Gastrocnemius medialis (tissue), 4 donors: ENCODE results near the gene KLK4. TPM values are rescaled to one million over a fixed set of nuclear protein-coding genes. Genes with fewer than 3 reads are reported as not detected.

Experiments used
- ATAC-seq, 2 donors: fragments of 150-250 bp; one replicate each; pipeline ENCODE4 v1.9.1; 2016
- DNase-seq, 2 donors: peaks; one replicate each; pipeline ENCODE4 v3.0.0-alpha.2; 2019
- H3K27ac ChIP-seq, 4 donors: fragments of 200-600 bp; sonication (generic); 1 replicate in 1 of 4; 2 replicates in 3 of 4; pipeline ENCODE4 v1.5.1; 2016 to 2018; ENCODE audit warnings: mild to moderate bottlenecking in 2 of 4, moderate library complexity in 1 of 4
- H3K27me3 ChIP-seq, 3 donors: fragments of 200-600 bp; sonication (generic) in 2 of 3; 1 replicate in 1 of 3; 2 replicates in 2 of 3; pipeline versions ENCODE4 v1.5.1 to v1.6.0; 2016 to 2019; ENCODE audit warnings: mild to moderate bottlenecking in 1 of 3, moderate library complexity in 1 of 3
- H3K36me3 ChIP-seq, 2 donors: fragments of 200-600 bp; sonication (generic) in 1 of 2; one replicate each; pipeline ENCODE4 v1.5.1; 2017 to 2018
- H3K4me1 ChIP-seq, 2 donors: fragments of 200-600 bp; sonication (generic) in 1 of 2; one replicate each; pipeline ENCODE4 v1.5.1; 2016 to 2017; ENCODE audit warnings: mild to moderate bottlenecking in 2 of 2
- H3K4me3 ChIP-seq, 4 donors: fragments of 200-600 bp; sonication (generic) in 3 of 4; 1 replicate in 1 of 4; 2 replicates in 3 of 4; pipeline ENCODE4 v1.5.1; 2016 to 2019; ENCODE audit warnings: mild to moderate bottlenecking in 2 of 4
- H3K9me3 ChIP-seq, 3 donors: fragments of 200-600 bp; sonication (generic) in 2 of 3; 1 replicate in 1 of 3; 2 replicates in 2 of 3; pipeline ENCODE4 v1.5.1; 2016 to 2019
- POLR2A ChIP-seq, 2 donors: fragments of 450-650 bp; IDR thresholded peaks; one replicate each; pipeline ENCODE4 v1.6.1; 2017; ENCODE audit warnings: antibody characterized with exemption in 2 of 2, mild to moderate bottlenecking in 2 of 2, moderate library complexity in 2 of 2
- in situ Hi-C, 4 donors: fragments of 200-750 bp; cut with MboI; loops; one replicate each; pipeline versions ENCODE4 v1.15.0 to v1.8.0; 2017; ENCODE audit warnings: low sequenced_read_pairs in 4 of 4
- intact Hi-C: fragments of 100-400 bp; cut with DNase I; formaldehyde crosslinking; loops from one replicate; pipeline ENCODE4 v1.15.1; 2023; ENCODE audit warnings: low total_unique reads
- total RNA-seq, 4 donors: library from RNA; depleted of rRNA; stranded (reverse); fragments of >200 nt; gene quantifications; one replicate each; pipeline versions ENCODE4 v1.1.0 to v1.2.3, GENCODE V29; 2016
- TF ChIP-seq, protein P1 (sequence below), 5 experiments: fragments of 450-650 bp in 3 of 5; fragments of 200-600 bp in 2 of 5; sonication (generic) in 2 of 5; IDR thresholded peaks in 4 of 5; conservative IDR thresholded peaks in 1 of 5; 1 replicate in 4 of 5; 2 replicates in 1 of 5; pipeline ENCODE4 v1.5.1; 2016 to 2019; ENCODE audit warnings: antibody characterized with exemption in 5 of 5, mild to moderate bottlenecking in 3 of 5, moderate library complexity in 3 of 5

The KLK4 gene
- not detected for total RNA-seq

DNA sequence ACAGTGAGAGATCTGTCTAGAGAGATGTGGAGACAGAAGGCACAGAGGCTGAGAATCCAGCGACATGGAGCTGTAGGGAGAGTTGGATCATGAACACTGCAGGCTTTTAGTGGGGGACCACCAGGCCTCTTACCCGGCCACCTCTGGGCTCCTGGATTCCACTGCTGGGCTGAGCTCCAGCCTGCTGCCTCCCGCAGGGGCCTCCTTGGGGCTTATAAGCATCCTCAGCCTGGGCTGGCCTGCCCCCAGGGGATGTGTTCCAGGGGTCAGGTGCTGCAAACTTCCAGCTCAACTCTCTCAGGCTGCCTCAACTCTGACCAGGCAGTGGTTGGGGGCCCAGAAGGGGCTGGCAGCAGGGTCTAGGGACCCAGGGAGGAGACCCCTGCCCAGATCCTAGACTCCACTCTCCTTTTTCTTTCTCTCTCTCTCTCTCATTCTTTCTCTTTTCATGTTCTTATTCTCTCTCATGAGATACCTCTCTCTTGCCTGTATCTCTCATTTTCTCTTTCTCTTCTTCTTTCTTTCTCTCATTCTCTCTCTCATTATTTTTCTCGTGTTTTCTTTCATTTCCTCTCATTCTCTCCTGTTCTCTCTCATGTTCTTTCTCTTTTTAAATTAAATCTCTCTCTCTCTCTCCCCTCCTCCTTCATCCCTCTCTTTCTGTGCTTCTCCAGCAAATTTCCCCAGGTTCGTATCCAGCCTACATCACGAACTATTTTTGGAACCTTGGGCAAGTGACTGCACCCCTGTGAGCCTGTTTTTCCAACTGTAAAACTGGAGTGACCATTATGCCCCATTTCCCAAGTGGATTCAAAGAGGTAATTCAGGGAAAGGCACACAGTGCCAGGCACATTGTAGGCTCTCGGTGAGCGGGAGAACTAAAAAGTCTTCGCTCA is at the start of gene KLK4:
KLK4 (minus strand) TSS at position 190 of the 896 bp plus-strand sequence. CDS start 657 bp downstream, outside the sequence.
- in situ Hi-C loops (no loop called here), intact Hi-C loops (no loop called here)
- no peaks in the 10 kb centered on the region for H3K4me1 ChIP-seq
- no peaks in the 10 kb centered on the region for H3K36me3 ChIP-seq
- no peaks in the 10 kb centered on the region for H3K9me3 ChIP-seq
- DNase-seq: no peak
- H3K4me3 ChIP-seq: no peak within 1 kb of the TSS
- no peak for ATAC-seq
- TF ChIP-seq, protein P1, sequence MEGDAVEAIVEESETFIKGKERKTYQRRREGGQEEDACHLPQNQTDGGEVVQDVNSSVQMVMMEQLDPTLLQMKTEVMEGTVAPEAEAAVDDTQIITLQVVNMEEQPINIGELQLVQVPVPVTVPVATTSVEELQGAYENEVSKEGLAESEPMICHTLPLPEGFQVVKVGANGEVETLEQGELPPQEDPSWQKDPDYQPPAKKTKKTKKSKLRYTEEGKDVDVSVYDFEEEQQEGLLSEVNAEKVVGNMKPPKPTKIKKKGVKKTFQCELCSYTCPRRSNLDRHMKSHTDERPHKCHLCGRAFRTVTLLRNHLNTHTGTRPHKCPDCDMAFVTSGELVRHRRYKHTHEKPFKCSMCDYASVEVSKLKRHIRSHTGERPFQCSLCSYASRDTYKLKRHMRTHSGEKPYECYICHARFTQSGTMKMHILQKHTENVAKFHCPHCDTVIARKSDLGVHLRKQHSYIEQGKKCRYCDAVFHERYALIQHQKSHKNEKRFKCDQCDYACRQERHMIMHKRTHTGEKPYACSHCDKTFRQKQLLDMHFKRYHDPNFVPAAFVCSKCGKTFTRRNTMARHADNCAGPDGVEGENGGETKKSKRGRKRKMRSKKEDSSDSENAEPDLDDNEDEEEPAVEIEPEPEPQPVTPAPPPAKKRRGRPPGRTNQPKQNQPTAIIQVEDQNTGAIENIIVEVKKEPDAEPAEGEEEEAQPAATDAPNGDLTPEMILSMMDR (IDR thresholded peaks at IDR 0.05 in 4 of 5, conservative IDR thresholded peaks at IDR 0.05 in 1 of 5): no peak
- no peak for TF ChIP-seq POLR2A (IDR thresholded peaks at IDR 0.05)
- H3K27ac ChIP-seq: no peak within 1 kb of the TSS
- peaks cover 22 to 35% (median 26%) of the 10 kb centered on the region in 3 donors for H3K27me3 ChIP-seq

DNA sequence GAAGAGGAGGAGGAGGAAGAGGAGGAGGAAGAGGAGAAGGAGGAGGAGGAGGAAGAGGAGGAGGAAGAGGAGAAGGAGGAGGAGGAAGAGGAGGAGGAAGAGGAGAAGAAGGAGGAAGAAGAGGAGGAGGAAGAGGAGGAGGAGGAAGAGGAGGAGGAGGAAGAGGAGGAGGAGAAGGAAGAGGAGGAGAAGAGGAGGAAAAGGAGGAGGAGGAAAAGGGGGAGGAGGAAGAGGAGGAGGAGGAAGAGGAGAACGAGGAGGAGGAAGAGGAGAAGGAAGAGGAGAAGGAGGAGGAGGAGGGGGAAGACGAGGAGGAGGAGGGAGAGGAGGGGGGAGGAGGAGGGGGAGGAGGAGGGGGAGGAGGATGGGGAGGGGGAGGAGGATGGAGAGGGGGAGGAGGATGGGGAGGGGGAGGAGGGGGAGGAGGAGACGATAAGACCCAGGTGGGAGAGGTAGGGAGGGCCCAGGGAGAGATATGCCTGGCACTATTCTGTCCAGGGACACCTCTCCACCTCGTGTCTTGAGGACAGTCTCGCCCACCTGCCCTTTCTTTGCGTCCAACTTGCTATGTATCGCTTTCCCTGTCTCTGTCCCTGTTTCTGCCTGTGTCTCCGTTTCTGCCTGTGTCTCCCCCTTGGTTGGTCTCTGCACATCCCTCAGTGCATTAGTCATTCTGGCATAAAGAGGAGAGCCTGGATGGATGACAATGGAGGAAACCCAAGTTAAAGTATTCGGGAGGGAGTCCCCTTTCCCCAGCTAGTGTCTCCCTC is 48.7 kb upstream of the KLK4 start:
- in situ Hi-C loops: no loop called here
- Histone ChIP-seq H3K36me3 (no peaks in the 10 kb centered on the region), H3K9me3 (no peaks in the 10 kb centered on the region), H3K27me3 (no peaks in the 10 kb centered on the region), H3K27ac (no peak overlapping the region), H3K4me1 (no peaks in the 10 kb centered on the region), H3K4me3 (no peak overlapping the region)
- TF ChIP-seq, protein P1 (IDR thresholded peaks at IDR 0.05 in 4 of 5, conservative IDR thresholded peaks at IDR 0.05 in 1 of 5): no peak
- no peak for TF ChIP-seq POLR2A (IDR thresholded peaks at IDR 0.05)
- DNase-seq: no peak
- intact Hi-C loops: no loop called here
- no peak for ATAC-seq

DNA sequence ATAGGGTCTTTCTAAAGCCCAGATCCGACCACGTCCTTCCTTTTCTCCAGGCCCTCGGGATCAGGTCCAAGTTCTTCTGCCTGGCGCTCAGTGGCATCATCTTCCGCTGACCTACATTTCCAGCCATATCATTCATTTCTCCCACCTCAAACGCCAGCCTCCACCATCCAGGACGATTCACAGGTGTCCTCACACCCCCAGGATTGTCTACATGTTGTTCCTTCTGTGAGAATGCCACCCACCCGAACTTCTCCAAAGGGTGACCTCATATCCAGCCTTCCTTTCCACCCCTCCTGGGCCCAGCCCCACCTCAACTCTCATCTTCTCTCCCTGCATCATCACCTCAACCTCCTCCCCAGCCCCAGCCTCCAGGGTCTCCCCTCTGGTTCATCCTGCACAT is 46.4 kb upstream of the KLK4 start:
- DNase-seq: no peak
- intact Hi-C loops (no loop called here), in situ Hi-C loops (no loop called here)
- TF ChIP-seq, protein P1 (IDR thresholded peaks at IDR 0.05 in 4 of 5, conservative IDR thresholded peaks at IDR 0.05 in 1 of 5): no peak
- TF ChIP-seq POLR2A (IDR thresholded peaks at IDR 0.05): no peak
- ATAC-seq: no peak
- no peaks in the 10 kb centered on the region for H3K4me1 ChIP-seq
- no peaks in the 10 kb centered on the region for H3K36me3 ChIP-seq
- H3K27me3 ChIP-seq: no peaks in the 10 kb centered on the region
- H3K9me3 ChIP-seq: no peaks in the 10 kb centered on the region
- H3K4me3 ChIP-seq: no peak overlapping the region
- no peak overlapping the region for H3K27ac ChIP-seq

GRCh38 chr19:50952910-50953309 is 41.7 kb upstream of the KLK4 start, which contains the start of gene KLK5:
KLK5 (minus strand) TSS chr19:50953038; CDS start chr19:50952657, 381 bp downstream.
- H3K9me3 ChIP-seq: no peaks in the 10 kb centered on the region
- no peak within 1 kb of the TSS for H3K27ac ChIP-seq
- H3K27me3 ChIP-seq: no peaks in the 10 kb centered on the region
- DNase-seq: no peak
- H3K36me3 ChIP-seq: no peaks in the 10 kb centered on the region
- no peak for ATAC-seq
- no peaks in the 10 kb centered on the region for H3K4me1 ChIP-seq
- no peak within 1 kb of the TSS for H3K4me3 ChIP-seq
- in situ Hi-C loops (no loop called here), intact Hi-C loops (no loop called here)
- TF ChIP-seq, protein P1 (IDR thresholded peaks at IDR 0.05 in 4 of 5, conservative IDR thresholded peaks at IDR 0.05 in 1 of 5): no peak
- no peak for TF ChIP-seq POLR2A (IDR thresholded peaks at IDR 0.05)
